Cardiac ventricle fibroblast (primary cell): ENCODE measurements around the gene AHCYL1. TPM values are rescaled to one million over a fixed set of nuclear protein-coding genes. Genes with fewer than 3 reads are reported as not detected.

Source experiments
- total RNA-seq: library from RNA; depleted of rRNA; stranded (reverse); fragments of >200 nt; gene quantifications from 2 replicates; pipeline ENCODE4 v1.2.3, GENCODE V29; 2015

AHCYL1 gene
- total RNA-seq = 58.4 and 63.2 TPM in 2 replicates

GRCh38 chr1:109984456-109985246 lies at the start of gene AHCYL1:
TSS of gene AHCYL1 (plus strand) at chr1:109984765. CDS start at chr1:109985053, 288 bp downstream.

DNA sequence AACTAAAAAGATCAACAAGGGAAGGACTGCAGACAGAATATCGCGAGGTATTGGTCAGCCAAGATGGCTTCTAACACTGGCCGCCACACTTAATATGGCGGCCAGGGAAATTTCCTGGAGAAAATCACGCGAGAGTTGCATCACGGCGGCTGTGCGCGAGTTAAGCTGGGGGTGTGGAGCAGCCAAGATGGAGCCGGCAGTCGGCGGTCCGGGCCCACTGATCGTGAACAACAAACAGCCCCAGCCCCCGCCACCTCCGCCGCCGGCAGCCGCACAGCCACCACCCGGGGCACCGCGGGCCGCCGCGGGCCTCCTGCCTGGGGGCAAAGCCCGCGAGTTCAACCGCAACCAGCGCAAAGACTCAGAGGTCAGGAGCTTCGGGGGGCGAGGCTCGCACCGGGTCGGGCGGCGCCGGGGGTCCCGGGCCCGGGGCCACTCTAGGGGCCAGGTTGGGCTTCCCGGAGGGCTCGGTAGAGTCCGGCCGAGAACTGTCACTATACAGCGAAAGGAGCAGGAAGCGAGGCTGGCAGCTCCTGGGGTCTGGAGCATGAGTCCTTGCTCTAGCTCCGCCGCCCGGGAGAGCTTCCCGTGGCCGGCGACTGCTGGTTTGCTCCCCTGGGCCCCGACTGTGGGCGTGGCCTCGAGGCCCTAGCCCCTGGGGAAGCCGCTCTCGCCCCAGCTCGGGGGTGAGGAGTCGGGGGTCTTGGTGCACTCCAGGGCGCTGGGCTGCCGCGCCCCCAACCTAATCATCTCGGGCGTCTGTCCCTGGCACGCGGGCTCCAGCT lies 50.1 kb downstream of the AHCYL1 start, which contains the start of gene STRIP1:
Gene STRIP1 (plus strand): TSS at position 174 of the 785 bp plus-strand sequence. CDS start 14 bp downstream, at position 188.

DNA sequence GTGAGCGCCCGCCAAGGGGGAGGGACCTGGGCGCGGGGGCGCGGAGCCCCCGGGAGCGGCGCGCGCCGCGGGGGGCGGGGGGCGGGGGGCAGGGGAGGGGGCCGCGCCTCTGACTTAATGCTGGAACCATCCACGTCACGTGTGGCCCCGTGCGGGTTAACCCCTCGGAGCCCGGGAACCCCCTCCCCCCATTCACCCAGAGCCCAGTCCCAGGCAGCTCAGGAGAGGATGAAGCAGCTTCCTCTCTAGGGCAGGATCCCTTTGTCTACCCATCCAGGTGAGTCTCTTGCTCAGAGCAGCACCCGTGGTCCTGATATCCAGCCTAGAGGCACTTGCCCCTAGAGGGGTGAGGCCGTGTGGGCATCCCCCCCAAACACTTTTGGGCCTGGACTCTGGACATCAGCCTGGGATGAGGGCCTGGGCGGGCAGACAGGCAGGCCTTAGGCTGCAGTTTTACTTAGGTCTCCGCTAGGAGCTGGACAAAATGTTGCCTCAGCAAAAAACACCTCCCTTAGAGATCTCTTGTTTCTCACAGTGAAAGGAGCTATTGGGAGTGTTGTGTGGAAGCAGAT lies 86.2 kb downstream of the AHCYL1 start, which contains the start of gene ALX3:
Gene ALX3 (minus strand): TSS at position 2 of the 572 bp plus-strand sequence. CDS start 60 bp downstream, outside the sequence.

Other genes starting within 250 kb of the AHCYL1 start
- 135 and 155 TPM in 2 replicates for gene GSTM3, start 243.7 kb upstream of the AHCYL1 start, total RNA-seq
- not detected in 2 replicates for gene EPS8L3, start 220.8 kb upstream of the AHCYL1 start, total RNA-seq
- 261 and 268 TPM in 2 replicates for gene CSF1, start 73.9 kb upstream of the AHCYL1 start, total RNA-seq
- 25.1 and 31.8 TPM in 2 replicates for gene STRIP1, start 49.9 kb downstream of the AHCYL1 start, total RNA-seq
- not detected in 2 replicates for gene ALX3, start 85.9 kb downstream of the AHCYL1 start, total RNA-seq
- gene UBL4B, start 127.7 kb downstream of the AHCYL1 start, total RNA-seq = not detected in 2 replicates
- 0.12 and 0.15 TPM in 2 replicates for gene SLC6A17, start 165.7 kb downstream of the AHCYL1 start, total RNA-seq
- gene KCNC4, start 225.5 kb downstream of the AHCYL1 start, total RNA-seq = 4.1 and 4.6 TPM in 2 replicates